ENCODE data around the gene KLF3. TPM values are rescaled to one million over a fixed set of nuclear protein-coding genes. Genes with fewer than 3 reads are reported as not detected.

KLF3 gene
- total RNA-seq, 1 donor from 2014 or later, result 42.4 TPM

DNA sequence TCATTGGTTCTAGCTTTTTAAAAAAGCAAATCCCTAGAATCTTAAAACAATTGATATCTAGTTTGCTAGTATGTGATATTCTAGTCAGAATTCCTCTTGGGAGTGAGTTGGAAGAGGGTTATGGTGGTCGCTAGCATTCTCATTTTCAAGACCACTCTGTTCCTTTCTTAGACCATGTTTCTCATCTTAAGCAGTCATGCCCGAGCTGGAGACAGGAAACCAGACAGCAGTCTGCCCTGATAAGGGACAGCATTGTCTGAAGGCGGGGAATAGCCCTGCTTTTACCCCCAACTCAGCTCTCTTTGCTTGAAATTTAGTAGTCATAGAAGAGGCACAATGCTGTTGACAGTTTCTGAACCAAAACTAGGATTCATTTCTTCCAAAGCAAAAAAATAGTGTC lies 5.2 kb downstream of the KLF3 start:
- Mint-ChIP-seq H3K9me3 (ENCODE audit: unreplicated experiment) (no peaks in the 10 kb centered on the region), H3K36me3 (ENCODE audit: unreplicated experiment) (no peaks in the 10 kb centered on the region), H3K4me3 (ENCODE audit: unreplicated experiment) (peak overlapping the region; percentile 29), H3K4me1 (ENCODE audit: unreplicated experiment) (peaks cover 81% of the 10 kb centered on the region), H3K27me3 (ENCODE audit: unreplicated experiment) (no peaks in the 10 kb centered on the region), H3K27ac (ENCODE audit: unreplicated experiment) (peak overlapping the region; percentile 99)
- DNase-seq (ENCODE audit: extremely low spot score, unreplicated experiment), result no peak
- TF ChIP-seq, protein P1, sequence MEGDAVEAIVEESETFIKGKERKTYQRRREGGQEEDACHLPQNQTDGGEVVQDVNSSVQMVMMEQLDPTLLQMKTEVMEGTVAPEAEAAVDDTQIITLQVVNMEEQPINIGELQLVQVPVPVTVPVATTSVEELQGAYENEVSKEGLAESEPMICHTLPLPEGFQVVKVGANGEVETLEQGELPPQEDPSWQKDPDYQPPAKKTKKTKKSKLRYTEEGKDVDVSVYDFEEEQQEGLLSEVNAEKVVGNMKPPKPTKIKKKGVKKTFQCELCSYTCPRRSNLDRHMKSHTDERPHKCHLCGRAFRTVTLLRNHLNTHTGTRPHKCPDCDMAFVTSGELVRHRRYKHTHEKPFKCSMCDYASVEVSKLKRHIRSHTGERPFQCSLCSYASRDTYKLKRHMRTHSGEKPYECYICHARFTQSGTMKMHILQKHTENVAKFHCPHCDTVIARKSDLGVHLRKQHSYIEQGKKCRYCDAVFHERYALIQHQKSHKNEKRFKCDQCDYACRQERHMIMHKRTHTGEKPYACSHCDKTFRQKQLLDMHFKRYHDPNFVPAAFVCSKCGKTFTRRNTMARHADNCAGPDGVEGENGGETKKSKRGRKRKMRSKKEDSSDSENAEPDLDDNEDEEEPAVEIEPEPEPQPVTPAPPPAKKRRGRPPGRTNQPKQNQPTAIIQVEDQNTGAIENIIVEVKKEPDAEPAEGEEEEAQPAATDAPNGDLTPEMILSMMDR (IDR thresholded peaks at IDR 0.05), result no peak

DNA sequence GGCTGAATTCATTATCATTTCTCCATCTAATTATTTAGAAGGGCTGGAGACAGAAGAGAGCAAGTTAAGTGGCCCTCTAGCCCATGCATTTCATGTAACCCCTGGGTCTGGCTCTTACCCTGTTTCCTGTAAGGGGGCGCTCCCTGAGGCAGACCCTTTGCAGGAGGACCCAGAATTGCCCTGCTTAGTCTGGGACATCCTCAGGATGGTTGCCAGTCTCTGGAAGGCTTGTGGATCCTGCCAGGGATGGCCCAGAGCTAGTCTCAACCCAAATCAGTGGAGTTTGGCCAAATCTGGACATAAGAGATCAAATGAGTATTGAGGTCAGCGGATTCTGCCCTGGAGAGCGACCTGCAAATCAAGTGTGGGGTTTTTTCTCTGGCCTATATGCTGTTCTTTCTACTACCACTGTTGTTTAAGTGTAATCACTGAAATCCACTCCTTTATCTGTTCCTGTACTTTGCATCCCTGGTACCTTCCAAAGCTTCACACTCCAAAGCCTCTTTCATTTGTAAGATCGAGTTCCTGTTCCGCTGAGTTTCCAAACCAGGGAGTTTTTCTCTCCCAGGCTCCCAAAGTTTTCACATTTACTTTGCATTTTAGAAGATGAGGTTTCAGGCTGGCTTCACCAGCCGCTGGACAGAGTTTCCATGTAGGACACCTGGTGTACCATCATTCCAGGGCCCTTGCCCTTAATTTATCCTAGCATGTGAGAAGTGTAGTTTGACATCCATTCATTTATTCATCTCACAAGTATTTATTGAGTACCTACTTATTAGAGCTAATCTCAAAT lies 6.3 kb downstream of the KLF3 start:
- Mint-ChIP-seq H3K27ac (ENCODE audit: unreplicated experiment) (peak overlapping the region; percentile 99), H3K9me3 (ENCODE audit: unreplicated experiment) (no peaks in the 10 kb centered on the region), H3K4me3 (ENCODE audit: unreplicated experiment) (no peak overlapping the region), H3K27me3 (ENCODE audit: unreplicated experiment) (no peaks in the 10 kb centered on the region), H3K4me1 (ENCODE audit: unreplicated experiment) (peaks cover 89% of the 10 kb centered on the region), H3K36me3 (ENCODE audit: unreplicated experiment) (no peaks in the 10 kb centered on the region)
- TF ChIP-seq, protein P1 (IDR thresholded peaks at IDR 0.05), result no peak
- no peak for DNase-seq (ENCODE audit: extremely low spot score, unreplicated experiment)

DNA sequence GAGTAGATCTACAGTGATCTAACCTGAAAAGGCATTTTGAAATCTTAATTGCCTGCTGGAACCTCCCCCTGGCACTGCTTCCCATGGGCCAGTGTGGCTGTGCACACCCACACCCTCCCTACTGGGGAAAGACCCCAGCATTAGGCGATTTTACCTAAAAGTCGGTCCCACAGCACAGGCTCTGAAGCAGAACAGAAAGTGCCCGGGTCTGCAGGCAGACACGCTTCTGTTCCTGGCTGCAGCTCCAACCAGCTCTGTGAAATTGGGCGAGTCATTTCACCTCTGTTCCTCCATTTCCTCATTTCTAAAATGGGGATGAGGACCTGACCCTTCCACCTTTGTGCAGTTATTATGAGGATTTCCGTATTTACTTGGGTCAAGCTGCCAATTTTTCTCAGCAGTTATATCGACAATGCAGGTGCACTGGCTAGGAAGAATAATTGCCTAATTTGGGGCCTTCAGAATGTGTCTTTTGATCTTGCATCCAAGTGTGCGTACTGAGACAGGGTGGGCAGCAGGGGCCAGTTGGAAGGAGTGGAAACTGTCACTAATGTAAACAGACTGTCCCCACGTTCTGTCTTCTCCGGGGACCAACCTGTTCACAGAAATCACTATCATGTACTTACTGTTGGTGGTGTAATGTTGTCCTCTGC lies 7.1 kb downstream of the KLF3 start:
- no peak overlapping the region for H3K4me3 Mint-ChIP-seq (ENCODE audit: unreplicated experiment)
- DNase-seq (ENCODE audit: extremely low spot score, unreplicated experiment), result no peak
- TF ChIP-seq, protein P1 (IDR thresholded peaks at IDR 0.05), result no peak
- no peaks in the 10 kb centered on the region for H3K27me3 Mint-ChIP-seq (ENCODE audit: unreplicated experiment)
- no peaks in the 10 kb centered on the region for H3K9me3 Mint-ChIP-seq (ENCODE audit: unreplicated experiment)
- H3K36me3 Mint-ChIP-seq (ENCODE audit: unreplicated experiment), result no peaks in the 10 kb centered on the region
- H3K4me1 Mint-ChIP-seq (ENCODE audit: unreplicated experiment), result peaks cover 97% of the 10 kb centered on the region
- peak overlapping the region; percentile 38 for H3K27ac Mint-ChIP-seq (ENCODE audit: unreplicated experiment)

DNA sequence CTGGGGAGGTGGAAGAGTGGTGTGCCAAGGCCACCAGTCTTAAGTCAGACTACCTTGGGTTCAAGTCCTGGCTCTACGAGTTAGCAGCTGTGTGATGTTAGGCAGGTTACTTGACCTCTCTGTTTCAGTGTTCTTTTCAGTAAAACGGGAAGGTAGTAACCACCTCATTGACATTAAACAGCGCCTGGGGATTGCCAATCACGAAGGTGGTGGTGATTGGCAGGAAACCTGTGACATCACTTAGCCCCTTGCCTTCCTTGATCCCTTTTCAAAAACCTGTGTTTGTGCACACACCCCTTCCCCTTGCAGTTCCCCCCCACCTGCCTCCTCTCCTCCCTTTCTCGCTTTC lies 7.6 kb downstream of the KLF3 start:
- no peaks in the 10 kb centered on the region for H3K36me3 Mint-ChIP-seq (ENCODE audit: unreplicated experiment)
- no peak for DNase-seq (ENCODE audit: extremely low spot score, unreplicated experiment)
- H3K4me1 Mint-ChIP-seq (ENCODE audit: unreplicated experiment), result peaks cover 96% of the 10 kb centered on the region
- peak overlapping the region; percentile 92 for H3K27ac Mint-ChIP-seq (ENCODE audit: unreplicated experiment)
- no peak overlapping the region for H3K4me3 Mint-ChIP-seq (ENCODE audit: unreplicated experiment)
- no peaks in the 10 kb centered on the region for H3K9me3 Mint-ChIP-seq (ENCODE audit: unreplicated experiment)
- TF ChIP-seq, protein P1 (IDR thresholded peaks at IDR 0.05), result no peak
- no peaks in the 10 kb centered on the region for H3K27me3 Mint-ChIP-seq (ENCODE audit: unreplicated experiment)

DNA sequence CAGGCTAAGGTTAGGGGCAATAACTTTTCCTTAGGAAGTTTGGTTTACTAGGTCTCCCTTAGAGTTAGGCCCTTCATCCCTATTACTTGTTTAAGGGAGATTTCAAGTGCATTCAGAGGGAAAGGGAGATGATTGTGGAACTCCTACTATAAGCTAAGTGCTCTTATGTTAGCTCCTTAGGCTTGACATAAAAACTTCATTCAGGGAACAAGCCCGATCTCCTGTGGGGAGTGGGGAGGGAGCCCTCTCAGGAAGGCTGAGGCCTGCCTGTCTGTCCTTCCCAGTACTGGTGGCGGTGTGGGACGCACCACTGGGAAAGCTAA lies 8.0 kb downstream of the KLF3 start:
- Mint-ChIP-seq H3K27ac (ENCODE audit: unreplicated experiment) (peak overlapping the region; percentile 92), H3K4me3 (ENCODE audit: unreplicated experiment) (peak overlapping the region; percentile 52), H3K4me1 (ENCODE audit: unreplicated experiment) (peaks cover 92% of the 10 kb centered on the region), H3K27me3 (ENCODE audit: unreplicated experiment) (no peaks in the 10 kb centered on the region), H3K36me3 (ENCODE audit: unreplicated experiment) (no peaks in the 10 kb centered on the region), H3K9me3 (ENCODE audit: unreplicated experiment) (no peaks in the 10 kb centered on the region)
- TF ChIP-seq, protein P1 (IDR thresholded peaks at IDR 0.05), result no peak
- no peak for DNase-seq (ENCODE audit: extremely low spot score, unreplicated experiment)
